ENCODE results near the gene GLDC.
A peak's percentile ranks its signal among the peaks of the same experiment; 100 is the strongest.

GLDC gene

DNA sequence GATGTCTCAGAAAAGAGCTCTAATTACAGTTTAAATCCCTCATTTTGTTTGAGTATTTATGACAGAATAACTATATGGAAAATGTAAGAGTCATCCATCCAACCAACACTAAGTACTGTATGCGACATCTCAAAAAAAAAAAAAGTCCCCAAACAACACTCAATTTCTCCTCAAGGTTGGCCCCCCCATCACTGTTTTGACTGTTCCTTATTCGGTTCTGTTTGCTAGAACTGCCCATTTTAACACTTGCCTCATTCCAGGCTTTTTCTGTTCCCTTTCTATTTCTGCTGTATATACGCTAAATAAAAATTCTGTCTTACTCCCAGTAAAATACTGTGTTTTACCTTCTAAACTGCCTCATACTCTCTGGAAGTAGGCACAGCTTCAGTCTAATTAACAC is 25.2 kb downstream of the GLDC start:
- no peak for DNase-seq

DNA sequence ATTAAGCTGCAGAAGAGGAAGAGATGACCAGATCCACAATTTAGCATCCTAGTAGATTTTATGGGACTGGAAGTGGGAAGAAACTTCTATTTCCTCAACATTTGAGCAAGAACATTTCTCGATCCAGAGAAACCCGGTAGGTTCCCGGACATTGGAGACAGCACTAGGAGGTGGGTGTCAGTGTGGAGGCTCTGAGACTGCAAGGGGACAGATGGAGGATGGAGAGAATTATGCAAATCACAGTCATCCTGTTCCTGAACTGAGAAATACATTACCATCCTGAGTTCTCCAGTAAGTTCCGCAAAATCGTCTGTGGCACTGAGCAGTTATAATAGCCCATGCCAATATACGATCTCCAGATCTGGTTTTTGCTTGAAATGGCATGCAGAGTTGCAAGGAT is 25.6 kb downstream of the GLDC start:
- DNase-seq: no peak

DNA sequence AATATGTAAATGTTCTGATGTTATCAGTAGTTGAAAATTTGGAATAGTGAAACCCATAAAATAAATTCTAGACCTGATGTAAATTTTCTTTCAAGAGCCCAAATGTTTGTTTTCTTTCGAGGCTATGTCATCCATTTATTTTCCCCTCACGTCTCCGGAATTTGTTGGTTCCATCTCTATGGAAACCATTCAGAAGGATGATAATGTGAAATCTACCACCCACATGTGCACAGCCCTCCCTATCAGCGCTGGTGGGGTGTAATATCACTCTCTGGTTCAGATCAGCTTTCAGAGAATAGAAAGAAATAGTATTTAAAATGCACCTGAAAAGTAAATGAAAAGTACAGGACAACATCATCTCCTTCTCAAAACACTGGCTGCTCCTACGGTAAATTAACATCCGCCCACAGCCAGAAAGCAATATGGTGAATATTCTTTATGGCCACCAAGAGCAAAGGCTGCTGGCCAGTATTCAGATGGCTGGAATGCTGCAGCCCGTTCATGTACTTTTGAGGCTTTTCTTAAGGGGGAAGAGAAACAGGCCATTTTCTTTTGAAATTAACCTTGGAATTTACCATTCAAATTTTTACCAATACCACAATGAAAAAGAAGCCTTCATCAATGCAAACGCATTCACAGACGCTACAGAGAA is 28.5 kb downstream of the GLDC start:
- DNase-seq: no peak

DNA sequence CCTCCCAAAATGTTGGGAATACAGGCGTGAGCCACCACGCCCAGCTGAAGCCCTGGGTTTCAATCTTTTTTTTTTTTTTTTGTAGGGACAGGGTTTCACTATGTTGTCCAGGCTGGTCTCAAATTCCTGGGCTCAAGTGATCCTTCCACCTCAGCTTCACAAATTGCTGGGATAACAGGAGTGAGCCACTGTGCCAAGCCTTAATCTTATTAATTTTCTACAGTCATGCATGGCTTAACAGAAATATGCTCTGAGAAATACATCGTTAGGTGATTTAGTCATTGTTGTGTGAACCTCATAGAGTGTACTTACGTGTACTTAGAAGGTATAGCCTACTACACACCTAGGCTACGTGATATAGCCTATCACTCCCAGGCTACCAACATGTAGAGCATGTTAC is 31.0 kb downstream of the GLDC start:
- DNase-seq: no peak

DNA sequence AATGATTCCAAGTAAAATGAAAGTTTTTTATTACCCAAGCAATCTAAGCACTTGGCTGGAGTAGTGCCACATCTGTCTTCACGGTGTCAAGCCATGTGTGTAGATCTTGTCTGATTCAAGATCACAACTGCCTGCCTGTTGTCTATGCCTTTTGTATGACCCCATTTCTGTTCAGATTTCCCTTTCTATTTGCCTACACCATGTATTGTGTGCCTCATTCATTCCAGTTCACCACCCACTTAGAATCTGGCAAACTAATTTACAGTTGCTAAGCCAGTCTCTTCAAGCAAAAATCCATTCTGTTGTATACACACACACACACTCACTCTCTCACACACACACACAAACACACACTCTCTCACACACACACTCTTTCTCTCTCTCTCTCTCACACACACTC is 33.7 kb downstream of the GLDC start:
- DNase-seq: no peak

DNA sequence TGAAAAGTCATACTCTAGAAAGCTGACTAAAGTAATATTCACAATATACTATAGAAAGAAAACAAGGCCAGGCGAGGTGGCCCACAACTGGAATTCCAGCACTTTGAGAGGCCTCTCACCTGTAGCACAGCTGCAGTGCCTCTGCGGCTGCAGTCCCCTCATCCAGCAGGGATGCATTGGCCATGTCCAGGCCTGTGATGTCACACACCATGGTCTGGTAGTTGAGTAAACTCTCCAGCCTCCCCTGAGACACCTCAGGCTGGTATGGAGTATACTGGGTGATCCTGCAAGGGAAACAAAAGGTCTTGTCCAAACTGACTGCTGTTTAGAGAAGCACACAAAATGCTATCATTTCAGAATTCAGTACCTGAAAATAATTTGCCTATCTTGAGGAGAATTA is 35.5 kb downstream of the GLDC start:
- DNase-seq: no peak

DNA sequence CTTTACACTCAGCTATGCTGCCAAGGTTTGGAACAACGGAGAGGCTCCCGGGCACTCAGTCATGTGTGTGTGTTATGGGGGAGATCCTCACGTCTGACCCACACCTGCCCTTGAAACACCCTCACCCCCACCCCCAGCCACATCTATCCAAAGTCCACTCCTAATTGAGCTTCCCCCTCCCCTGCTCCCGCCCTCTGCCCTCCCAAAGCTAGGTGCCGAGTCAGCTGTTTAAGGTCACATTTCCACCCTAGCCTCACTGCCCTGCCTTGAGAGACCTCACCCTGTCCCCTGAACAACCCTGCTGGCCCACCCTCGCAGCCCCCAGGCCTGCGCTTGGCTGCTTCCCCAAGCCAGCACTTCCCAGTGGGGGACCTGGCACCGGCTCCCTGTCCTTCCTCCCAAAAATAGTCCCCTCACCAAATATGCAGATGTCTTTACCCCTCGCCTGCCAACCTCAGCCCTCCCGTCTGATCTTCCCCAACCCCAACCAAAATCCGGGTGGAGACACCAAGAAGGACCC is 36.0 kb downstream of the GLDC start:
- no peak for DNase-seq

DNA sequence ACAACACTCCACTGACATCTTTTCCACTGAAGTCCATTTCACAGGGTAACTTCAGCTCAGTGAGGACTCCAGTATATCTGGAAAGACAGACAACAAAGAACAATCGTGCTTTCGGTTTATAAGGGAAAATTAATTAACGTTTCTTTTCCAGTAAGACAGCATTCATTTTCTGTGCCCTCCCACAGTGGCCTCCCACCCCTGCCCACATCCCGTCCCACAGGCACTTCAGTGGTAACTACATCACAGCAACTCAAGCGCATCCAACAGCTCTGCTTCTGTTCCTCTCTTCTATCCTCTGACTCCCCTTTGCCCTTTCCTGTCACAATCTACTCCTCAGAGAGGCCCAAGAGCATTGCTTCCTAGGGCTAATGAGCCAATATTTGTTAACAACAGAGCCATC is 40.3 kb downstream of the GLDC start:
- no peak for DNase-seq

DNA sequence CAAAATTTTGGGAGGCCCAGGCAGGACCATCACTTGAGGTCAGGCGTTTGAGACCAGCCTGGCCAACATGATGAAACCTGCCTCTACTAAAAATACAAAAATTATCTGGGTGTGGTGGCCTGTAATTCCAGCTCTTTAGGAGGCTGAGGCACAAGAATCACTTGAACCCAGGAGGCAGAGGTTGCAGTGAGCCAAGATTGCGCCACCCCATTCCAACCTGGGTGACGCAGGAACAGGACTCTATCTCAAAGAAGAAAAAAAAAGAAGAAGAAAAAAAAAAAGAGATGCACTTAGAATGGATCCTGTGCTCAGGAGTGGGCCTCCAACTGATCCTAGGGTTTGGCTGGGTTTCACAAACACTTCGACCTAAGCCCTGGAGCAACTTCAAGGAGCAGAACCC is 45.1 kb downstream of the GLDC start:
- no peak for DNase-seq

DNA sequence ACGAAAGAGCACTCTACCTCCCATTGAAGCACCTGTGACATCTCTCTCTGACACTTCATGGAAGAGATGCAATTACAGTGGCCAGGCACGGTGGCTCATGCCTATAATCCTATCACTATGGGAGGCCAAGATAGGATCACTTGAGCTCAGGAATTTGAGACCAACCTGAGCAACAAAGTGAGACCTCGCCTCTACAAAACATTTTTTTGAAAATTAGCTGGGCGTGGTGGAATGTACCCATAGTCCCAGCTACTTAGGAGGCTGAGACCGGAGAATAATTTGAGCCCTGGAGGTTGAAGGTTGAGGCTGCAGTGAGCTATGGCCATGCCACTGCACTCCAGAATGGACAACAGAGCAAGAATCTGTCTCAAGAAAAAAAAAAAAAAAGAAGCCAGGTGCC is 45.5 kb downstream of the GLDC start:
- DNase-seq: no peak

DNA sequence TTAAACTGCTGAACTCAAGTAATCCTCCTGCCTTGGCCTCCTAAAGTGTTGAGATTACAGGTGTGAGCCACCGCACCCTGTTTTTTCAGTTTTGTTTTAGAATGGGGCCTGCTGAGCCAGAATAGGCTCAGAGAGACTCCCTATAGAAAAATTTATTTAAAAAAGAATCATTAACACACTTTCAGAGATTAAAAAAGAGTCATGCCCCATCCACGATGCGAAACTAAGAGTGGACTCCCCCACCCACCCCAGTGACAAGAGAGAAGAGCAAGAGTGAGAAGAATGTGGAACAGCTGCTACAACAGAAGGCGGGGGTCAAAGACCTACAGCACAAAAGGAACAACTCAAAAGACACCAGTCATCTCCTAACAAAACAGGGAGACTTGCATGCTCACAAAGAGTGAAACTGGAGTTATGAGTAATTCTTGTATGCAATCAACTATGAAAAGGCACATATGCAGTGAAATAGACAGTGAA is 47.2 kb downstream of the GLDC start:
- DNase-seq: no peak

DNA sequence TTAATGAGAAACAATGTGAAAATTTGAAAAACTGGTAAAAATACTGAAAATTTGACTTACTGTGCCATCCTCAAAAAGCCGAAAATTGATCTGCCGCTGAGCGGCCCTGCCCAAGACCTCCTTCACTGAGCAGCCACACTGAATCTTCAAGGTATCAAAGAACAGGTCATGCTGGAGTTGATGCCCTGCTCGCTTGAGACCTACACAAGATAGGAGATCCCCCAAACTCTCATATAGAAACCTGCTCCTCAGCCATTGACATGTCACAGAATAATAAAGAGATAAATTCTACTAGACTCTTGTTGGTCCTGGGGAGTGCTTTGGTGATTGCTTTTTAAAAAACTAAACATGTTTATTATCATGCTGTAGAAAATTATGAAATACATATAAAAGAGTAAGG is 52.7 kb downstream of the GLDC start:
- no peak for DNase-seq

DNA sequence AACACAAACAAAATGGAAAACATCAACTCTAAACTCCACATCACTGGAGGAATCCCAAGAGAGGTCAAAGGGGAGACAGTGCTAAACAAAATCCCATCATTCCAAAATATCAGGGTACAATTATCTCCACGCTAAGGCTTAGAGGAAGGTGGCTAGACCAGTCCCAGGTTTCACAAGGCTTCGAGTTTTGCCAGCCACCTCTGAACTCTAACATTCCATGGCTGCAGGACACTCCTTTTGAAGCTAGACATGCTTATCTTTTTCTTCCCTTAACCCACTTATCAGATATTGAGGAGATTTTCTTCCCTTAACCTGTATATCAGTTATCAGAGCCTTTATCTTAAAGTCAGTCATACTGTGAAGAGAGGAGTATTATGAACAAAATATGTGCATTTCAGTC is 53.3 kb downstream of the GLDC start:
- DNase-seq: no peak

DNA sequence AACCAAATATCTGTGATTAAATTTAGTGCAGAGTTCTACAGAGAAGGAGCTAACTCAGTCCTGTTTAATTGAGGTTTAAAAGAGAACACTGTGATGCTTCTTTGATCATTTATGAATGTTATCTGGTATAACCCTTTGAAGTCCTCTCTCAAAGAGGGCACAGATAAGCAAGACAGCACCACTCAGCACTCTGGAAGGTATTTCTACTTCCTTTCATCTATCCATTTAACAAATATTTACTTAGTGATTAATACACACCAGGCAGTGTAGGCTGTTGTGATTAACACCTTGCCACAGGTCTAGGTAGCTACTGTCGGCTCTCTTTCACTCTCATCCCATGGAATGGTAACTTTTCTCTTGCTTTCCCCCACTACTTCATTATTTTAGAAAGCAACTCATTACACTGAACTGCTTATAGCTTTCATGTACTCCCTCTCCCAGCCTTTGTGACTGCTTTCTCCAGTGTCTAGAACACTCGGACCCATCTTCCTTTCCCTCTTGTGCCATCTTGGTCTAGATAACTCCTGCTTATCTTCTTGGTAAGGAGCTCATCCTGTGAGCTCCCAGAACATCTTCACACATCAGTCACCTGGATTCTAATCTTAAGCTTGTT is 54.7 kb downstream of the GLDC start:
- DNase-seq: no peak

DNA sequence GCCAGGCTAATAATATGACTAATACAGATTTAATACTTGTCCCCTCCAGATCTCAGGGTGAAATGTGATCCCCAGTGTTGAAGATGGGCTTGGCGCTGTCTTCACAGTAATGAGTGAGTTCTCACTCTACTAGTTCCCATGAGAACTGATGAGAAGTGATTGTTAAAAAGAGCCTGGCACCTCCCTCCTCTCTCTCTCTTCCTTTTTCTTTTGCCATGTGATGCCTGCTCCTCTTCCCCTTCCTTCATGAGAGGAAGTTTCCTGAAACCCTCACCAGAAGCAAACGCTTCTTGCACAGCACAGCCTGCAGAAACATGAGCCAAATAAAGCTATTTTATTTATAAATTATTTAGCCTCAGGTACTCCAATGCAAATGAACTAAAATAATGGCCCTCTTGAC is 55.2 kb downstream of the GLDC start:
- peak; percentile 48 to 61 for DNase-seq

DNA sequence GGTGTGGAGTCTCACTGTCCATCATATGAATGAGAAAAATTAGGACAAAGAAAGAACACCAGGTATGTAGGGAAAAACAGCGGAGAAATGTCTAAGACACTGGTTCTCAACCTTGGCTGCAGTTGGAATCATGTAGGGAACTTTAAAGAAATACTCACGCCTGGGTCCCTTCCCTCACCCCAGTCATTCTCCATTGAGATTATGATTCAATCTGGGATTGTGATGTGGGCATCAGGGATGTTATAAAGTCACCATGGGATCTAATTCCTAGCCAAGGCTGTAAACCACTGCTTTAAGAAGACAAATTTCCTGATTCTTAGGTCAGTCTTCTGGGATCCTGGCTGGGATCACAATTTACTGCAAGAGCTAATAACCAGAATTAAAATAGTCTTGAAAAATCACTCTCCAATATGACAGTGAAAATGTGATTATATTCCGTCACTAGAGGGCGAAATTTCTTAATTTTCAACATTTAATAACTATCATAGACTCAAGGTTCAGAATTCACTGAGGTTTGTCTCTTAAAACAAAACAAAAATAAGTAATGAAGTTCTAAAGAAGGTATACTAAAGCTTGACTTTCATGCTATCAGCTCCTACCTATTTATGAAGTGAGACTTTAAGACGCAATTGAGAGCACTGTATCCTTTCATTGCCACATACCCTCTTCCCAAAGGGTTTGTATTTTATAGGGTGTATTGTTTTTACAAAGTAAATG is 60.5 kb downstream of the GLDC start:
- peak in 1 of 2 donors; percentile 56 for DNase-seq

DNA sequence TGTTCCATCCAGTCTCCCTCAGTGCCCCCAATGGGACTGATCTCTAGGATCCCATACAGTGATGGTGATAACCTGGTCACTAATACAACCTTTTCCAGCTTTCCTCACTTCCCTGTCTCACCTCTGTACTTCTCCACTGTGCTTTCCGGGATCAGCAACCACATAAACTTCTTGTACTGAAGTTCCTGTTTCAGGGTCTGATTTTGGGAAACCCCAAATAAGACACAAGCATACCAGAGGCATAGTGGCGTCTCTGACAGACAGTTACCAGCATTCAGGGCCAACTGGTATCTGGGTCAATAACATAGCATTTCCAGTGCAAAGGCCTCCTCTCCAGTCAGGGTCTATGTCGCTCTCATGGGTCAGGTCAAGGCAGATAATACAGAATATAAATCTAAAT is 64.3 kb downstream of the GLDC start:
- peak in 1 of 2 donors; percentile 10 for DNase-seq

DNA sequence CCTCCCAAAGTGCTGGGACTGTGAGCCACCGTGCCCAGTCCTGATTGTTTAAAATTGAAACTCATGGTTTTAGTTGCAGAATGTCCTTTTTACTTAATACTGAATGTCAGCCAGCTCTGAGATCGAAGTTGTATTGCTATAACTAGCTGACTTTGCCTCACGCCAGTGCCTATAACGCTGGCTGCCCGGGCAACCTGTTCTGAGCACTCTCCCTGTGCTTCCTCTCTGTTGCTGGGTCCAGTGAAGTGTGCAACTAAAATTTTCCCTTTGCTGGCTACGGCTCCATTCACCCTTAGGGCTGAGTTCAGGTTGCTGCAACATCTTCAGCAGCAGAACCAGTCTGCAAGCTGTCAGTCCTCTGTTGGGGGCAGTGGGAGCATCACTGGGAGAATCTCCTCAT is 65.9 kb downstream of the GLDC start:
- no peak for DNase-seq

DNA sequence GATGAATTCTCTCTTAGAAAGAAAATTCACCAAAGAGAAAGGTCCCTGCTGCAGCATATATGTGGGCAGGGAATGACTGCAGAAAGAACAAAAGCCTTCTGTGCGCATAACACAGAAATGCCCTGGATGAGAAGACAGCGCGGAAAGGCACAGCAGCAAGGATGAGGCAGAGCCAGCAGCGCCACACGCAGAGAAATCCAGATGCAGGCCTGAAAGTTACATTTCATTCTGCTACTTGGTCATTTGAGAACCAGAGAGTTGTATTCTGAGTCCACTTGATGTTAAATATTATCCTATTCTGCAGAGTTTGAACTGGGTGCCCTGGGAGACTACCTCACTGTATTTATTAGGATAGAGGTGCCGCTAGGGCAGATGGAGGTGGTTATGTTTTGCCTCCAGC is 68.5 kb downstream of the GLDC start:
- DNase-seq: no peak

DNA sequence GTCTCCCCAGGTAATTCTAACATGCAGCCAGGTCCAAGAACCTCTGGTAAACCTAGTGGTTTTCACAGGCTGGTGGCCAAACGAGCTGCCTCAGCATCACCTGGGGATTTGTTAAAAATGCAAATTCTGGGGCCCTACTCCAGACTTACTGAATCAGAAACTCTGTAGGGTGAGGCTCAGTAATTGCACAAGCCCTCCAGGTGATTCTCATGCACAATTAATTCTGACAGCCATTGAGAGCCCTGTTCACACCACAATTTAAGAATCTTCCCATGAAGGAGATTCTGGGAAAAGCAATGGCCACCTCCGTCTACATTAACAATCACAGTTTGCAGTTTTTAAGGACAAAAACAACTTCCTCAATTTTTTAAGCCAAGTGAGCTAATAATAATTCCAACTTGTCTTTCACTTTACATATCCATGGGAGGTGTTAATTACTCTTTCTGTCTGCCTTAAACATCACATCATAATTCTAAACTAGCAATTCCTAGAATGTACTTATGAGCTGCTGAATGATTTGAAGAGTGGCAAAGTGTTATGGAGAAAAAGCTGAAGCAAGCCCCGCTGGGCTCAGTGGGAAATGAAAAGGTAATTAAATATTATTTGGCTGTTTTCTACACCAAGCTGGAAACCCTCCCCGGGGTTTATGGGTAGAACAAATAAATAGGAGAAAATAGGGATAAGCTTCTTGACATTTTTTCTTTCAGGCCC is 70.0 kb downstream of the GLDC start:
- DNase-seq: no peak

DNA sequence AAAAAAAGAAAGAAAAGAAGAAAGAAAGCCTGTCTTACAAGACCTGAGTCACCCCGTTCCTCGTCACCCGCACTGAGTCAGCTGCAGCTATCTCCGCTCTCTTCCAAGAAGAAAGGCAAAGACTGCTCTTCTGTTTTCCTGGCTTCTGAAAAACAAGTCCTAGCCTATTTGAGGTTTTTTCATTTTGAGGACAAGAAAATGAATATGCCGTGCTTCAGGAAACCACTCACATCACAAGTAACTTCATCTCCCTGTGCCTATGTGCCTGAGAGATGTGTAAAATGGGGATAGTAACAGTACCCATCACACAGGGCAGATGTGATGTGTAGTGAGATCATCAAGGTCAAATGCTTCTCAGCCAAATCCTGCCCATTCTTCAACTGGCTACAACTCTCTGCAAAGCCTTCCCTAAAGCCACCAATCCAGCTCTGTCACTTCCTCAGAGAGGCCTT is 78.4 kb downstream of the GLDC start:
- peak in 1 of 2 donors; percentile 63 for DNase-seq

DNA sequence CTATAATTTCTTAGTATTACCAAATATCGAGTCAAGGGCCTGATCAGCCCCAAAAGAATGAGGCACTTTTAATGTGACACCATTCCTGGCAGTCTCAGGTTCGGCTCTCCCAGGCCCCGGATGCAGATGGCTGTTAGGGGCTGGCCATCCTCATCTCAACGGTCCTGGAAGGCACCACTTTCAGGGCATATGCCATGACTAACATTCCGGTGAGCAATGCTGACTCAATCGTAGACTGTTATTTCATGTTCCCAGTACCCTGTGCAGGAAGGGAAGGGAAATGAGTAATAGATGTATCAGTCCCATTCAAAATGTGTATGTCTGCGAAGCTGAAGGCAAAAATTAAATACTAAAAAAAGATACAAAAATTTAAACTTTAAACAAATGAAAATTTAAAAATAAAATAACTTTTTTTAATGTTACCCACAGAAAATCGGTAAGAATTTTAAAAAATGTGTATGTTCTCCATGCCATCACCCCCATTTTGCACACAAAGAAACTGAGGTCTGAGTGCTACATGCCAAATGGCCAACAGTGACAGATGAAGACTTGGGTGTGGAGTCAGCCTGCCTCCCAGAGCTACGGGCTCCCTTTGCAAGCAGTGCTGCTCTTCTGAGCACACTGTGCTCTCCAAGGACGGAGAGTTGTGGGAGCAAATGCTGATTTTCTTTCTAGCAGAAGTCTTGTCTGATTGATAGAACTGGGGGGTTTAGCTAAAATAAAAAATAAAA is 79.0 kb downstream of the GLDC start:
- peak; percentile 45 to 80 for DNase-seq

Data from inflammatory macrophage (primary cell).